KMS-11 (cell line): Measurements from ENCODE around the gene DCAKD.
"Not testable (repeated sequence)": the region's sequence is repeated elsewhere in the genome, so short reads cannot be mapped to it uniquely, and the experiment has no call there.

Experiments used
- H2AFZ ChIP-seq: fragments of 200-600 bp; sonication (generic); 2 replicates; pipeline ENCODE4 v1.6.1; 2016; ENCODE audit warnings: antibody characterized with exemption, mixed run types, low read depth
- H3K27ac ChIP-seq: fragments of 200-600 bp; sonication (generic); 2 replicates; pipeline ENCODE4 v1.6.1; 2016; ENCODE audit warnings: mild to moderate bottlenecking, mixed run types
- H3K27me3 ChIP-seq: fragments of 200-600 bp; sonication (generic); 2 replicates; pipeline ENCODE4 v1.6.1; 2017; ENCODE audit warnings: mild to moderate bottlenecking, low read depth, mixed run types, moderate library complexity; ENCODE audit not compliant: insufficient read depth
- H3K36me3 ChIP-seq: fragments of 200-600 bp; sonication (generic); 2 replicates; pipeline ENCODE4 v1.6.1; 2017; ENCODE audit warnings: mild to moderate bottlenecking, mixed run types; ENCODE audit not compliant: insufficient read depth
- H3K4me1 ChIP-seq: fragments of 200-600 bp; sonication (generic); 2 replicates; pipeline ENCODE4 v1.6.1; 2016; ENCODE audit warnings: mild to moderate bottlenecking, low read depth, mixed run types; ENCODE audit not compliant: poor library complexity, severe bottlenecking
- H3K4me2 ChIP-seq: fragments of 200-600 bp; sonication (generic); 2 replicates; pipeline ENCODE4 v1.7.0; 2016; ENCODE audit warnings: mild to moderate bottlenecking, mixed run types
- H3K4me3 ChIP-seq: fragments of 200-600 bp; sonication (generic); IDR thresholded peaks from 2 replicates; pipeline ENCODE4 v1.6.1; 2017; ENCODE audit warnings: low read depth, low read length, mixed read lengths; ENCODE audit not compliant: insufficient read depth
- H3K79me2 ChIP-seq: fragments of 200-600 bp; sonication (generic); 2 replicates; pipeline ENCODE4 v1.6.1; 2016; ENCODE audit warnings: low read depth, mixed run types; ENCODE audit not compliant: insufficient read depth
- H3K9ac ChIP-seq: fragments of 200-600 bp; sonication (generic); 2 replicates; pipeline ENCODE4 v1.6.1; 2016; ENCODE audit warnings: mild to moderate bottlenecking, mixed run types
- H4K20me1 ChIP-seq: fragments of 200-600 bp; sonication (generic); 2 replicates; pipeline ENCODE4 v1.6.1; 2016; ENCODE audit warnings: mild to moderate bottlenecking, mixed run types; ENCODE audit not compliant: insufficient read depth
- TF ChIP-seq, protein P1 (sequence below): fragments of 200-600 bp; sonication (generic); conservative IDR thresholded peaks from 2 replicates; pipeline ENCODE4 v1.6.1; 2017; ENCODE audit warnings: low read depth, mild to moderate bottlenecking, antibody characterized with exemption, low read length, moderate library complexity, mixed read lengths

The DCAKD gene

DNA sequence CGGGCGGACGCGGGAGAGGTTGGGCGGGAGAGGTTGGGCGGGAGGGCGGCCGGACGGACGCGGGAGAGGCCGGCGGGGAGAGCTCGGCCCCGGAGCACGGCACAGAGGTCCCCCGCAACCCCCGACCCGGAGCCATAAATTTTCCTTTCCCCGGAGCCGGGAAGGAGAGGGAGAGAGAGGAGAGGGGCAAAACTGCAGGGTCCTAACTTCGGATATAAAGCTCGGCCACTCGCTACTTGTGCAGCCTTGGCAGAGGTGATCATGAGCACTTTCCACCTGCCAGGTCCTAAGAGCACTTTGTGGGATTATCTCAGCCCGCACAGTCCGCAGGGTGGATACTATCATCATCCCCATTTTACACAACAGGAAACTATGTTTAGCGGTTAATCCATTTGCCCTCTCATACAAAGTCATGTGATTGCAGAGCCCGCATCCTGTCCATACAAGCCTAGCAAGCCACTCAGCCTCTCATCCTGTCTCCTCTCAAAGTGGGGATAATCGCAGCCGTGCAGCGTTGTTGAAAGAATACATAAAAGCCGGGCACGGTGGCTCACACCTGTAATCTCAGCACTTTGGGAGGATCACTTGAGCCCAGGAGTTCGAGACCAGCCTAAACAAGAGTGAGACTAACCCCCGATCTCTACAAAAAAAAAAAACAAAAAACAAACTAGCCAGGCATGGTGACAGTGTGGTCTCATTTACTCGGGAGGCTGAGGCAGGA, 780 bp upstream of the DCAKD start:
- H4K20me1 ChIP-seq = no peaks in the 10 kb centered on the region
- H3K9ac ChIP-seq = peak overlapping the region; percentile 66
- peak overlapping the region; percentile 53; the same call in 1 of the 2 replicates for H2AFZ ChIP-seq
- H3K27ac ChIP-seq = peak overlapping the region; percentile 65
- H3K27me3 ChIP-seq = no peaks in the 10 kb centered on the region
- H3K4me3 ChIP-seq = no peak overlapping the region
- H3K4me1 ChIP-seq = peaks cover 18% of the 10 kb centered on the region
- peaks cover 31% of the 10 kb centered on the region for H3K79me2 ChIP-seq
- peak overlapping the region; percentile 40; the same call in 1 of the 2 replicates for H3K4me2 ChIP-seq
- no peaks in the 10 kb centered on the region for H3K36me3 ChIP-seq
- TF ChIP-seq, protein P1, sequence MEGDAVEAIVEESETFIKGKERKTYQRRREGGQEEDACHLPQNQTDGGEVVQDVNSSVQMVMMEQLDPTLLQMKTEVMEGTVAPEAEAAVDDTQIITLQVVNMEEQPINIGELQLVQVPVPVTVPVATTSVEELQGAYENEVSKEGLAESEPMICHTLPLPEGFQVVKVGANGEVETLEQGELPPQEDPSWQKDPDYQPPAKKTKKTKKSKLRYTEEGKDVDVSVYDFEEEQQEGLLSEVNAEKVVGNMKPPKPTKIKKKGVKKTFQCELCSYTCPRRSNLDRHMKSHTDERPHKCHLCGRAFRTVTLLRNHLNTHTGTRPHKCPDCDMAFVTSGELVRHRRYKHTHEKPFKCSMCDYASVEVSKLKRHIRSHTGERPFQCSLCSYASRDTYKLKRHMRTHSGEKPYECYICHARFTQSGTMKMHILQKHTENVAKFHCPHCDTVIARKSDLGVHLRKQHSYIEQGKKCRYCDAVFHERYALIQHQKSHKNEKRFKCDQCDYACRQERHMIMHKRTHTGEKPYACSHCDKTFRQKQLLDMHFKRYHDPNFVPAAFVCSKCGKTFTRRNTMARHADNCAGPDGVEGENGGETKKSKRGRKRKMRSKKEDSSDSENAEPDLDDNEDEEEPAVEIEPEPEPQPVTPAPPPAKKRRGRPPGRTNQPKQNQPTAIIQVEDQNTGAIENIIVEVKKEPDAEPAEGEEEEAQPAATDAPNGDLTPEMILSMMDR = no peak

DNA sequence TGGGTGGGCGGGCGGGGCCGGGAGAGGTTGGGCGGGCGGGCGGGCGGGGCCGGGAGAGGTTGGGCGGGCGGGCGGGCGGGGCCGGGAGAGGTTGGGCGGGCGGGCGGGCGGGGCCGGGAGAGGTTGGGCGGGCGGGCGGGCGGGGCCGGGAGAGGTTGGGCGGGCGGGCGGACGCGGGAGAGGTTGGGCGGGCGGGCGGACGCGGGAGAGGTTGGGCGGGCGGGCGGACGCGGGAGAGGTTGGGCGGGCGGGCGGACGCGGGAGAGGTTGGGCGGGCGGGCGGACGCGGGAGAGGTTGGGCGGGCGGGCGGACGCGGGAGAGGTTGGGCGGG, 254 bp upstream of the DCAKD start:
- not testable (repeated sequence) for H2AFZ ChIP-seq, H3K27me3 ChIP-seq, H3K27ac ChIP-seq, H3K4me2 ChIP-seq, H4K20me1 ChIP-seq, H3K4me3 ChIP-seq, H3K9ac ChIP-seq, H3K36me3 ChIP-seq
- H3K79me2 ChIP-seq = peaks cover 33% of the 10 kb centered on the region
- H3K4me1 ChIP-seq = peaks cover 18% of the 10 kb centered on the region

DNA sequence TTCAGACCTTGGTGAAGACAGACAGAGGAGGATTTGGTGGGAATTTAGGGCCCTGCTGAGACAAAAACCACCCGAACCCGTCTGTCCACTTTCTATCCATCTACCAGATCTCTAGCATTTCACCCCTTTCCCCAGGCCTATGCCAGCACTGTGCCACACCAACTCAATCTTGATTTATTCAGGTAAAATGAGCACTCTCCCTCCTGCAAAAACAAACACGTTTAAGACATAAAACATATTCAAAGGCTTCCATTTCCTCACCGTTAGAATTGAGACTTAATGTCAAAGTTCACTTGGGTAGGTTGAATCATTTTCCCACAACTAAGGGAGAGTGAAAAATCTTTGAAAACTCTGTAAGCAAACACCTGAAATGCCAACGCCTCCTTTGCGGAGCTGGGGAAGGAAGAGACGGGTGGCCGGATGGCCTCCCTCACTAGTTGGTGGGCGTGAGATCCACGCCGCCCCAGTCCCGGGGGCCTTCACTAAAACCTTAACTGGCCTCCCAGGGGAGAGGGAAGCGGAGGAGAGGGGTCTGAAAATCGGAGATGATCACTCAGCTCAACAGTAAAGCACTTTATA, 862 bp downstream of the DCAKD start:
- H2AFZ ChIP-seq = peak overlapping the region; percentile 66
- peak overlapping the region; percentile 80 for H3K27ac ChIP-seq
- peak overlapping the region; percentile 88 for H3K4me2 ChIP-seq
- H4K20me1 ChIP-seq = no peaks in the 10 kb centered on the region
- H3K27me3 ChIP-seq = no peaks in the 10 kb centered on the region
- peaks cover 18% of the 10 kb centered on the region for H3K4me1 ChIP-seq
- TF ChIP-seq, protein P1 = no peak
- peak overlapping the region; percentile 77 for H3K9ac ChIP-seq
- H3K4me3 ChIP-seq = peak overlapping the region; percentile 74
- H3K36me3 ChIP-seq = no peaks in the 10 kb centered on the region
- peaks cover 34% of the 10 kb centered on the region for H3K79me2 ChIP-seq

DNA sequence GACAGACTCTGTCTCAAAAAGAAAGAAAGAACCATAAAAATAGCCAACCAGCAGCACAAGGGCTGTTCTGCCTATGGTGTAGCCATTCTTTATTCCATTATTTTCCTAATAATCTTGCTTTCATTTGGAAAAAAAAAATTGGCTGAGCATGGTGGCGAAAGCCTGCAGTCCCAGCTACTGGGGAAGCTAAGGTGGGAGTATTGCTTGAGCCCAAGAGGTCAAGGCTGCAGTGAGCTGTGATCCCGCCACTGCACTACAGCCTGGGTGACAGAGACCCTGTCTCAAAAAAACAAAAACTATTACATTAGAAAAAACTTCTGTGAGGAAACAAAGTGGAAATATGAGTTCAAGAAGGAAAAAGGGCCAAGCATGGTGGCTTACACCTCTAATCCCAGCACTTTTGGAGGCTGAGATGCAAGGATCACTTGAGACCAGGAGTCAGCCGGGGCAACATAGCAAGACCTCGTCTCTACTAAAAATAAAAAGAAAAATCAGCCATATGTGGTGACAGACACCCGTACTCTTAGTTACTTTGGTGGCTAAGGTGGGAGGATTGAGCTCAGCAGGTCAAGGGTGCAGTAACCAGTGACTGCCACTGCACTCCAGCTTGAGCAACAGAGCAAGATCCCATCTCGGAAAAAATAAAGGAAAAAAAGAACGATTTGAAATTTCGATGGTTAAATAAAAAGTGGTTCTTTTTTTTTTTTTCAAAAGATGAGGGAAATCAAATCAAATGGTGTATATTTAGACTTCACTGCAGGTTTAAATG, 2.5 kb downstream of the DCAKD start:
- Histone ChIP-seq H3K79me2 (peaks cover 34% of the 10 kb centered on the region), H3K4me2 (no peak overlapping the region), H3K27me3 (no peaks in the 10 kb centered on the region), H2AFZ (no peak overlapping the region), H3K4me3 (no peak overlapping the region), H4K20me1 (no peaks in the 10 kb centered on the region), H3K9ac (no peak overlapping the region), H3K36me3 (no peaks in the 10 kb centered on the region), H3K4me1 (peaks cover 18% of the 10 kb centered on the region), H3K27ac (no peak overlapping the region)
- TF ChIP-seq, protein P1 = no peak
